AML-193 (cell line): Measurements from ENCODE around the gene CTRB2.
"Not testable (repeated sequence)": the region's sequence is repeated elsewhere in the genome, so short reads cannot be mapped to it uniquely, and the experiment has no call there.

Experiments used
- DNase-seq, 2 experiments: peaks; one replicate each; lab custom pipeline; 2025; lab: John Stamatoyannopoulos, UW

Gene CTRB2

DNA sequence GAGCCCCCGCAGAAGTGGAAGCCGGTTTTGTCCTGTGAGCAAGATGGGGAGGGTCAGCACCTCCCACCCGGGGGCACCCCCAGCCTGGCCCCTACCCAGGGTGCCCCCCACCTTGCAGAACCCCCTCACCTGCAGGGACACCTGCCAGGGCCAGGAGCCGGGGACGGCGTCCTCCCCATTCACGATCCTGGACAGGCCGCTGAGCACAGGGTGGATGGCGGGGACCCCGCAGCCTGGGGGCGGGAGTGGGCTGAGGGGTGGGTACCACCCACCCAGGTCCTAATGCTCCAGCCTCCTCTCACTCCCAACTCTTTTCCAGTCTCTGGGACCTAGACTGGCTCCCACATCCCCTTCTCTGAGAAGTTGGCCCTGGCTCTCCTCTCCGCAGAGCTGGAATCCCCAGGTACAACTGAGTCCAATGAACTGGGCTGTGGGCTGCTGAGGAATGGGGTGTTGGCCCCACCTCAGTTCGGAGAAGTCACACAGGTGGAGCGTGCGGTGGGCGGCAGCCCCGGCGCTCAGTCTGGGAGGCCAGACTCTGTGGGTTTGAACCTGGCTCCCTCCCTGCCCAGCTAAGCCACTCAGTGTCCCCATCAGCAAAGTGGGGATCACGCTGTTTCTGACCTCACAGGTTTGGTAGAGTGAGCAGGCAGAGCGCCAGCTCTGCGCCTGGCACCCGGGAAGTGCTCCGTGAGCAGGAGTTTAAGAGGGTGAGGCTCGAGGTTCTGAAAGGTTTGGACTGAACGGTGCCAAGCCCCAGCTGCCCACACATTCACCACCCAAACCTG, 806 bp downstream of the CTRB2 start:
- not testable (repeated sequence) for DNase-seq

GRCh38 chr16:75205438-75205837, 1.5 kb downstream of the CTRB2 start:
- DNase-seq, result not testable (repeated sequence)

DNA sequence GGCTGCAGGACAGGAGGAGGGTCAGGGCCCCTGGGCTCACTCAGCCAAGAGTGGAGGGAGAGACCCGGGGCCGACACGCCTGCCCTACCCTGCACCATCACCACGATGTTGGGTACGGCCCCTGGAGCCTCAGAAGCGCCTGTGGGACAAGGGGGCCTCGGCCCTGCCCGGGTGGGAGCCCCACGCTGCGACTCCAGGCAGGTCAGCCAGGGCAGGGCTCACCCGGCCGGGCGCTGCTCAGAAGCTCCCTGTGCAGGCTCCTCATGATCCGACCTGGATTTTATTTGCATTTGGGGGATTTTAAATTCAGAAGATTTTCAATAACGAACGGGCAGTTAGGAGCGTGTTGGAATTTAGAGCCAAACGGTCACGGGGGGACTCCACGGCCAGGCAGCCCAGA, 2.1 kb downstream of the CTRB2 start:
- DNase-seq, result not testable (repeated sequence)

- no peak for DNase-seq
Measured at GRCh38 chr16:75204410-75204758, 2.6 kb downstream of the CTRB2 start.

GRCh38 chr16:75203667-75204409, 3.1 kb downstream of the CTRB2 start:
- no peak for DNase-seq

GRCh38 chr16:75203096-75203495, 3.9 kb downstream of the CTRB2 start:
- DNase-seq, result no peak

DNA sequence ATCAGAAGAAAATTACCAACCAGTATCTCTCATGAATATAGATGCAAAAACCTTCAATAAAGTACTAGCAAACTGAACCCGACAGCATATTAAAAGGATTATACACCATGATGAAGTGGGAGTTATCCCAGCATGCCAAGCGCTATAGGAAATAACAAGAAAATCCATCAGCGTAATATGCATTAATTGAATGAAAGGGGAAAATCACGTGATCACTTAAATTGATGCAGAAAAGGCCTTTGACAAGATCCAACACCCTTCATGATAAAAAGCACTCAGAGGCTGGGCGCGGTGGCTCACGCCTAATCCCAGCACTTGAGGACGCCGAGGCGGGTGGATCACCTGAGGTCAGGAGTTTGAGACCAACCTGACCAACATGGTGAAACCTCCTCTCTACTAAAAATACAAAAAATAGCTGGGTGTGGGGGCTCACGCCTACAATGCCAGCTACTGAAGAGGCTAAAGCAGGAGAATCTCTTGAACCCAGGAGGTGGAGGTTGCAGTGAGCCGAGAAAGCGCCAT, 4.8 kb downstream of the CTRB2 start:
- DNase-seq, result no peak

DNA sequence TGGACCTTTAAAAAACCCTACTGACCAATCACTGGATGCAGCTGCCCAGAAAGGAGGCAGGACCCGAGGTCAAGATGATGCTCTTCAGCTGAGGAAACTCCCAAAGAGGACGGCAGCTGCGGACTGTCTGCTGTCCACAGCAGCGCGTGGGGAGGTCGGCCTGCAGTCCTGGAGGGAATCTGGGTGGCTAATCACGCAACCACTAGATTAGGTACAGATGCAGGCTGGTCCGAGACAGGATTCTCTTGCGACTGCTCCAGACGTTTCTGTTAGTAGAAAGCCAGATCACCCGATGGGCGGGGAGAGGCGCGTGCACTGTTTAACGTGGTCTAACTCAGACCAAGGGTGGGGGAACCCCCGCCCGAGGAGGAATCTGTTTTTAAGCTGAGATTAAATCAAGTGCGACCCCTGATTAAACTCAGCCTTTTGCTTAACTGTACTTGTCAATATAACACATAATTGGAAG, 8.8 kb downstream of the CTRB2 start:
- DNase-seq, result no peak

DNA sequence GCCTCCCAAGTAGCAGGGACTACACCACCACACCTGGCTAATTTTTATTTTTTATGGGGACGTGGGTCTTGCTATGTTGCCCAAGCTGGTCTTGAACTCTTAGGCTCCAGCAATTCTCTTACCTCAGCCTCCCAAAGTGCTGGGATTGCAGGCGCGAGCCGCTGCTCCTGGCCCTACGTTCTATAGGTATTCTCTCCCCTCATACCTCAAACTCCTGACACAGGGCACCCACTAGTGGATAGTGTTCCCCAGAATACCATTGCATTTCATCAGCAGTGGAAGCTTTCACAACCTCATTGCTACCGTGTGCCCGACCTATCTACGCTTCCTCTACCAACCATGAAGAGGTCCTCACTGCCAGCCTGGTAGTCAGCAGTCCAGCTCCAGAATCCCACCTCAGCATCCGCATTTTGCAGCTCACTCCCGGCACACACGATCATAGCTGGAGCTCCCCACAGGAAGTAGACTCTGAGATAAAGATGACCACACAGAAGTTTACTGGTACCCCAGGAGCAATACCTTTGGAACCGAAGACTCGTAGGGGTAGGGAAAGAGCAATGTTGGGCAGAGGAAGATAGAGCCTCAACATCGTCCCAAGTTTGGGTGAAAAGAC, 9.3 kb downstream of the CTRB2 start:
- no peak for DNase-seq

- no peak for DNase-seq
Measured at GRCh38 chr16:75196836-75197235, 10.1 kb downstream of the CTRB2 start.

DNA sequence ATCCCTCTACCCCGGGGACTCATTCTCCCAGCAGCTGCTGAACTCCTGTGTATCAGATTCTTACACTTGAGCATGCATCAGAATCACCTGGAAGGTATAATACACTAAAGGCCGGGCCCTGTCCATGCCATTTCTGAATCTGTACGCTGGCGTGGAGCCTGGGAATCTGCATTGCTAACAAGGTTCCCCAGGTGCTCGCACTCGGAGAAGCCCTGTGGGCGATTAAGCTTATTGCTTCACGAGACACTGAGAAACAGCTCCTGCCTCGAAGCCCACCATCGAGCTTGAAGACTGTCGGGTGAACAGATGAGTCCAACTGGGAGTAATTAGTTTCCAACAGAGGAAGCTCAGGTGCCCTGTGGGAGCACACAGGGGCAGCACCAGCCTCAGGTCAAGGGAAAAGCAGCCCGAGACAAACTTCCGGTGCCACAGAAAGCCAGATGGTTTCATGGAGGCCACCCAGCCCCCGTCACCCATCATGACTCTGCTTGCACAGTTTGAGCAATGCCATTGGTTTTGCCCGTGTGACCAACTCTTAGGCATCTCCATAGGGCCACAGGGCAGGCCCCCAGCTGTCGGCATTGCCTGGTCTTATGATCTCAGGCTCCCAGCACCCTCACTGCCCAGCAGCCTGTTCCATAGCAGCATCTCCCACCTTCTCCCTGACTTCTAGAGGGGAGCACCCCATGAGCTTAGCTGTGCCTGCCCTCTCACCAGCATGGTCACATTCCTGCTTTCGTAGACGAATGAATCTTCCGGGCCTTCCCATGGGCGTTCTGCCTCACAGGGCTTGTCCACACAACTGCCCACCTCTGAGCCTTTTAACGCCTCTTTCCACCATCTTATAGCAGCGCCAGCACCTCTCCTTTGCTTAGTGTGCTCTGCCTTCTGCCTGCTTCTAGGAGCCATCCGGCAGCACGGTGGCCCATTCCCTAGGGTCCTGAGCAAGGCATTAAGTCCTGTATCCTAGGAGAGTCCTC, 10.9 kb downstream of the CTRB2 start:
- no peak for DNase-seq

DNA sequence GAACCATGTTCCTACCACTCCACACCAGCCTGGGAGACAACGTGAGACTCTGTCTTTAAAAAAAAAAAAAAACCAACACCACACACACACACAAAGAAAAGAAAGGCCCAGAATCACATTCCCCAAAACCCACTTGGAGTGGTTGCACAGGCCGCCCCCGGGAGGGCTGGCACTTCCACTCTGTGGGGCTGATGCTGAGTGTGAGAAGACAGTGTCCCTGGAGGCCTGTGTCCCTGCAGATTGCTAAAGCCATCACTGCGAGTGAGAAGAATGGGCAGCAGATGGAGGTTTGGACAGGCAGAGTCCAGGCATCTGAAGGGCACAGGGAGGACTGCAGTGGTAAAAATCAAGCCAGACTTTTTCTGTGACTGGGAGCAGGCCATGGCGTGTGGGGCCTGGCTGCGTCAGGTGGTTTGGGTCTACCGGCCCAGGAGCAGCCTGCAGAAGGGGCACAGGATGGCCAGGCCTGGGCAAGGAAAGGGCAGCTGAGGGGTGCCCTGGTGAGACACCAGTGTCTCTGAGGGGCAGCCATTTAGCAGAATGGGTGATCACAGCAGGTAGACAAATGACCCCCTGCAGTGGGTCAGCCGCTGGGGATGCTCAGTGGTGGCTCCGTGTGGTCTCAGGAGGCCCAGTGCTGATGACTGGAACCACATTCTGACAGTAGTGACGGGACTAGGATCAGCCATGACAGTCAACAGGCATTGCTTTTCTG, 13.1 kb downstream of the CTRB2 start:
- no peak for DNase-seq

DNA sequence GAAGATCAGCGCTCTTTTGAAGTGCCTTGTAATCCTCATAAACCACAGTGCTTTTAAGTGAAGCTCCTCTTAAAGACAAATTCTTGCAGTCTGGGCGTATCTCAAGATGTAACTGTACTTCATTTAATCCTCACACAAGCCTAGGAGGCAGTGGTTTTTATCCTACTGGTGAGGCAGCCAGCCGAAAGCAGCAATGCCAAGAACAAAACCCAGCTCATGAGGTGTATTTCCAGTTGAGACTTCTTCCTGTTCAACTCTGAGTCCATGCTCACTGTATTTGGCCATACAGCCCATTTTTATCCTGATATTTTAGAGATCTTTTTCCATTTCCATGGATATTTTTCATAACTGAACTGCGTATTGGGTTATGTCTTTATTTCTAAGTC, 13.7 kb downstream of the CTRB2 start:
- no peak for DNase-seq

GRCh38 chr16:75192606-75193264, 14.2 kb downstream of the CTRB2 start:
- no peak for DNase-seq

DNA sequence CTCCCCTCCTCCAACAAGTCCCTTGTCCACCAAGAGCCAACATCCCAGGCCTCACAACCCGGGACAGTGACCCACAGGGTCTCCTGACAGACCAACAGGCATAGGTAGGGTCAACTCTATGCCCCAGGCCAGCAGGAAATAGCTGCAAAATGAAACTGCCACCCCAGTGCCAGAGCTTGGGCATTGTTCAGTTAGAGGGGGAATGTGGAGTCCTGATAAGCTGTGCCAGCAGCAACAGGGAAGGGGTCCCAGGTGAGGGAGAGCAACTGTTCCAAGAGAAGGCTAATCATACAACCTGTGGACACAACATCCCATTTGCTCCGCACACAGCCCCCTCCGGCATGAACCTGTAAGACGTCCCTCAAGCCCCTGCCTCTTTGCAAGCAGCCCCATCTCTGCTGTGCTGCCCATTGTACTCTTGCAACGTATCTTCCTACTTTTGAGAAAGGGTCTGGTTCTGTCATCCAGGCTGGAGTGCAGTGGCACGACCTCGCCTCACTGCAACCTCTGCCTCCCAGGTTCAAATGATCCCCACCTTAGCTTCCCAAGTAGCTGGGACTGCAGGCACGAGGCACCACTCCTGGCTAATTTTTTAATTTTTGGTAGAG, 17.2 kb downstream of the CTRB2 start:
- no peak for DNase-seq

DNA sequence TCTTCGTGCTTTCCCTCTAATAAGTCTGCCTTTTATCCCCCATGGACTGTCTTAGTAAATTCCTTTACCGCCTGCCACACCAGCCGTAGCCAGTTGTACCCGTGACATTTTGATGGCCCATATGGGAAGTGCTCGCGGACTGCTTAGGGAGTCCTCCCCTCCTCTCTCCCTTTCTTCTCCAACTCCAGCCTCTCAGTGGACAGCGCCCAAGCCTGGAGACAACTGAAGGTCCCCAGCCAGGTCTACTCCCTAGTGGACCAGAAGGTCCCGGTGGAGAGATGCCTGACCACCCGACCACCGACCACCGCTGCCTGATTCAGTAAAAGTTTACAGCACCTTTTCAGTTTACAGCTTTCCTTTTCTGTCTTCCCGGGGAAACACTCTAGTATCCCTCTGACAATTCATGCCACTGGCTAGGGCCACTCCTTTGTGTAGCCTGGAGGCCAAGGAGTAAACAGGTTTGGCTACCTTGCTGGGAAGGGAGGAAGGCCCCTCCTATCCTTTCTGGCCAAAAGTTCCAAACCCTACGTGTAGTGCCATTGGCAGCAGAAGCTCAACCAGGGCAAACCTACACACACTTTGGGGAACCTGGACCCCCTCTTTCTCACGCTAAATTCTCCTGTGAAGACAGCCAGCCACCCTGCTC, 18.0 kb downstream of the CTRB2 start:
- no peak for DNase-seq

DNA sequence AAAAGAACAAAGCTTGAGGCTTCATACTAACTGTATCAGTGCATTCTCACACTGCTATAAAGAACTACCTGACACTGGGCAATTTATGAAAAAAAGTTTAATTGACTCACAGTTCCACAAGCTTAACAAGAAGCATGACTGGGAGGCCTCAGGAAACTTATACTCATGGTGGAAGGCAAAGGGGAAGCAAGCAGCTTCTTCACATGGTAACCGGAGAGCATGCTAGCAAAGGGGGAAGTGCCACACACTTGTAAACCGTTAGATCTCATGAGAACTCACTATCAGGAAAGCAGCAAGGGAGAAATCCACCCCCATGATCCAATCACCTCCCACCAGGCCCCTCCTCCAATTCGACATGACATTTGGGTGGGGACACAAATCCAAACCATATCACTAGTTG, 25.3 kb downstream of the CTRB2 start:
- DNase-seq, result no peak

DNA sequence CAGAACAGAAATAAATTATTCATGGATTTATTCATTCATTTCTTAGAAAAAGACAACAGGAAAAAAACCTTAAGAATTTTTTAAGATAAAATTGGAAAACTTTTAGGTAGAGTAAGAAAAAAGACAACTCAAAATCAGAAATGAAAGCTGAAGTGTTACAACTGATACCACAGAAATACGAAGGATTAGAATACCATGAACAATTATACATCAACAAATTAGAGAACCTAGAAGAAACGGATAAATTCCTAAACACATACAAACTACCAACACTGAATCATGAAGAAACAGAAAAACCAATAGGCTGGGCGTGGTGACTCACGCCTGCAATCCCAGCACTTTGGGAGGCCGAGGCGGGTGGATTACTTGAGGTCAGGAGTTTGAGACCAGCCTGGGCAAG, 27.8 kb downstream of the CTRB2 start:
- DNase-seq, result no peak

- DNase-seq, result no peak
Measured at GRCh38 chr16:75176926-75177325, 30.0 kb downstream of the CTRB2 start.
